Esophagus muscularis mucosa (tissue), 4 donors: ENCODE measurements around the gene AKT3. TPM values are rescaled to one million over a fixed set of nuclear protein-coding genes. Genes with fewer than 3 reads are reported as not detected.
A peak's percentile ranks its signal among the peaks of the same experiment; 100 is the strongest.

ENCODE experiments used
- DNase-seq: peaks from one replicate; pipeline ENCODE4 v3.0.0-alpha.2; 2017; ENCODE audit errors: extremely low spot score
- H3K27ac ChIP-seq, 4 donors: fragments of 200-600 bp; sonication (generic); replicated peaks in 1 of 4; 1 replicate in 3 of 4; 2 replicates in 1 of 4; pipeline ENCODE4 v1.5.1; 2016 to 2019; ENCODE audit warnings: mild to moderate bottlenecking in 1 of 4
- H3K27me3 ChIP-seq, 4 donors: fragments of 200-600 bp; sonication (generic); one replicate each; pipeline versions ENCODE4 v1.5.1 to v1.6.0; 2016 to 2019
- H3K36me3 ChIP-seq, 4 donors: fragments of 200-600 bp; sonication (generic); one replicate each; pipeline ENCODE4 v1.5.1; 2016 to 2019
- H3K4me1 ChIP-seq, 4 donors: fragments of 200-600 bp; sonication (generic); one replicate each; pipeline ENCODE4 v1.5.1; 2016 to 2019
- H3K4me3 ChIP-seq, 4 donors: fragments of 200-600 bp; sonication (generic); 1 replicate in 2 of 4; 2 replicates in 2 of 4; pipeline ENCODE4 v1.5.1; 2016 to 2019; ENCODE audit warnings: mild to moderate bottlenecking in 4 of 4, moderate library complexity in 1 of 4
- H3K9me3 ChIP-seq, 4 donors: fragments of 200-600 bp; sonication (generic); 1 replicate in 3 of 4; 2 replicates in 1 of 4; pipeline ENCODE4 v1.5.1; 2016 to 2019
- EP300 ChIP-seq: sonication (generic); formaldehyde crosslinking; IDR thresholded peaks from one replicate; pipeline ENCODE4 v1.6.1; 2017; ENCODE audit warnings: antibody characterized with exemption
- POLR2A ChIP-seq: fragments of 450-650 bp; IDR thresholded peaks from one replicate; pipeline ENCODE4 v1.6.1; 2017; ENCODE audit warnings: antibody characterized with exemption, moderate library complexity, mild to moderate bottlenecking, low read depth
- POLR2AphosphoS5 ChIP-seq, 2 donors: sonication (generic); formaldehyde crosslinking; IDR thresholded peaks; one replicate each; pipeline ENCODE4 v1.6.1; 2017; ENCODE audit warnings: antibody characterized with exemption in 2 of 2
- WGBS: methylation state at CpG from one replicate; pipeline ENCODE4 v1.1.5; 2018; 5-methylcytosine and 5-hydroxymethylcytosine counted together
- intact Hi-C: fragments of 100-400 bp; cut with DNase I; formaldehyde crosslinking; loops from one replicate; pipeline ENCODE4 v1.15.1; 2023
- total RNA-seq, 4 donors: library from RNA; depleted of rRNA; stranded (reverse); fragments of >200 nt; gene quantifications; one replicate each; pipeline versions ENCODE4 v1.1.0 to v1.2.1, GENCODE V29; 2016
- TF ChIP-seq, protein P1 (sequence below), 3 experiments: fragments of 200-600 bp in 2 of 3; fragments of 450-650 bp in 1 of 3; sonication (generic) in 2 of 3; IDR thresholded peaks; one replicate each; pipeline ENCODE4 v1.5.1; 2017 to 2019; ENCODE audit warnings: antibody characterized with exemption in 3 of 3, mild to moderate bottlenecking in 2 of 3, moderate library complexity in 1 of 3

AKT3 gene
- total RNA-seq, 4 donors from 2014 or later: 63.9 to 104 (median 74.2) TPM

DNA sequence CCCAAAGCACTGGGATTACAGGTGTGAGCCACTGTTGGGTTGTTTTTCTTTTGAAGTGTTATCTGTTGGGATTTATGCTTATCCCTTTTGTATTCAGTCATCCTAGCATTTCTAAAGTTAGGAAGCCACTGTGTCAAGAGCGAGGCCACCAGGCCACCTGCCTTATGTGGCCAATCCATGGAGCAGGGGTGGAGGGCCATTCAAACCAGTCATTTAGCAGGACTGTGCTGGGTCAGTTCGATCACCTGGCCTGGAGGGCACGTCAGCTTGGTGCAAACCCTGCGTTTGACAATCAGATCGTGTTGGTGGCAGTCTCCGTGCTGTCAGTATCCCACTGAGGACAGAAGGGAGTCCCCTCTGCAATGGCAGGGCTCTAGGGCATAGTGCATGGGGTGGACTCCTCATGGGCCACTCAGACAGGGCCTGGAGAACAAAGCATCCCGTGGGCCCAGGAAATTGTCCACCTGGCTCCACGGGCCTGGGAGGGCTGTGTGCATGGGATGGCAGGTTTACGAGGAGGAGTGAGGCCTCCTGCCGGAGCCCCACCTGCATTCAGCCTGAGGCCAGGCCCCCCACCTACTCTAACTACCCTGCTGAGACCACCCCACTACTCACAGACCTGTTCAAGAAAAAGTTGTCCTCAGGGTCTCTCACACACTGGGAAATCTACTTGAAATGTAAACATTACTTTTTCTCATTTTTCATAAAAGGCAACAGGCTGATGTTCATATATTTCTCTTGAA lies 351.9 kb downstream of the AKT3 start:
- Histone ChIP-seq H3K4me1 (peaks cover 15 to 38% (median 22%) of the 10 kb centered on the region in 4 donors), H3K9me3 (no peaks in the 10 kb centered on the region), H3K36me3 (peaks cover 0 to 23% (median 9%) of the 10 kb centered on the region in 4 donors), H3K27ac (no peak overlapping the region), H3K27me3 (no peaks in the 10 kb centered on the region), H3K4me3 (no peak overlapping the region)
- intact Hi-C loops: no loop called here
- DNase-seq: peak; percentile 68
- TF ChIP-seq EP300 (no peak), POLR2AphosphoS5 (IDR thresholded peaks at IDR 0.05) (no peak), POLR2A (no peak)
- TF ChIP-seq, protein P1, sequence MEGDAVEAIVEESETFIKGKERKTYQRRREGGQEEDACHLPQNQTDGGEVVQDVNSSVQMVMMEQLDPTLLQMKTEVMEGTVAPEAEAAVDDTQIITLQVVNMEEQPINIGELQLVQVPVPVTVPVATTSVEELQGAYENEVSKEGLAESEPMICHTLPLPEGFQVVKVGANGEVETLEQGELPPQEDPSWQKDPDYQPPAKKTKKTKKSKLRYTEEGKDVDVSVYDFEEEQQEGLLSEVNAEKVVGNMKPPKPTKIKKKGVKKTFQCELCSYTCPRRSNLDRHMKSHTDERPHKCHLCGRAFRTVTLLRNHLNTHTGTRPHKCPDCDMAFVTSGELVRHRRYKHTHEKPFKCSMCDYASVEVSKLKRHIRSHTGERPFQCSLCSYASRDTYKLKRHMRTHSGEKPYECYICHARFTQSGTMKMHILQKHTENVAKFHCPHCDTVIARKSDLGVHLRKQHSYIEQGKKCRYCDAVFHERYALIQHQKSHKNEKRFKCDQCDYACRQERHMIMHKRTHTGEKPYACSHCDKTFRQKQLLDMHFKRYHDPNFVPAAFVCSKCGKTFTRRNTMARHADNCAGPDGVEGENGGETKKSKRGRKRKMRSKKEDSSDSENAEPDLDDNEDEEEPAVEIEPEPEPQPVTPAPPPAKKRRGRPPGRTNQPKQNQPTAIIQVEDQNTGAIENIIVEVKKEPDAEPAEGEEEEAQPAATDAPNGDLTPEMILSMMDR (IDR thresholded peaks at IDR 0.05): no peak
- 83% methylated on average over 1 of the region's 10 CpGs for WGBS

DNA sequence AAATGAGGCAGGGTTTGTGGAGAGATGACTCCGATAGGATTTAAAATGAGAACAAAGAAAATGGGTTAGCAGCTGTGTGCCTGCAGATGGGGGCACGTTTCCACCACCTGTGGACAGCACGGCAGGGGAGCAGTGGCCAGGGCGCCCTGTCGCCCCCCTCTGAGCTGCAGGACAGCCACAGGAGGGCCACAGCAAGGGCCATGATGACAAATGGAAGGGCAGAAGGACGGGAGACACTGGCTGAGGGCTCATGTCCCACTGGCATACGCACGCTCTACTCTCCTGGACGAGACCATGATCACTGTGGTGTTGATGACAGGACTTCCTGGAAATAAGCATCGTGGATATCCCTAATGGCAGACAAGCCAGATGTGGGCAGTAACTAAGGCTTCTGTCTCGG lies 353.2 kb downstream of the AKT3 start:
- no peak for TF ChIP-seq POLR2AphosphoS5 (IDR thresholded peaks at IDR 0.05)
- TF ChIP-seq, protein P1 (IDR thresholded peaks at IDR 0.05): no peak
- WGBS: 93% methylated on average over 9 of the region's 11 CpGs
- Histone ChIP-seq H3K4me3 (no peak overlapping the region), H3K4me1 (peaks cover 15 to 43% (median 23%) of the 10 kb centered on the region in 4 donors), H3K9me3 (no peaks in the 10 kb centered on the region), H3K36me3 (peaks cover 0 to 12% (median 8%) of the 10 kb centered on the region in 4 donors), H3K27ac (peak overlapping the region; percentile 77 to 84 (median 80)), H3K27me3 (no peaks in the 10 kb centered on the region)
- intact Hi-C loops: no loop called here
- peak; percentile 72 for DNase-seq

DNA sequence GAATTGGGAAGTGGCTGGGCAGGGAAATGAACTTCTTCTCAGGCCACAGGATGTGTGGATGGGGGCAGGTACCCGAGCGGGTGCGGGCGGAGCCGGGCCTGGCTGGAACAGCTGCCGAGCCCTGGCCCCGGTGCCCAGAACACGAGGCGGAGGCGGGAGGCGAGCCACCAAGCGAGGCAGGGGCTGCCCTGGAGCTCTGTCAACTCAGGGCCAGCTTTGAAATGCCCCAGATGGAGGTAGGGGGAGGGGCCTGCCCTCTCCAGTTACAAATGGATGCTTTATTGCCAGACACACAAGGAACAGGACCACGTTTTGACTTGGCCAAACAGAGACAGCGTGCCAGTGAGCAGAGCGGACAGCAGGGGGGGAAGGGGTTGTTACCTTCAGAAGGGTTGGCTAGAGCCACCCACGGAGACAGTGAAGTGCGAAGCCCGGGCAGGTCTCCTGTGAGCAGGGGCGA lies 353.8 kb downstream of the AKT3 start:
- peak overlapping the region; percentile 77 to 84 (median 80) for H3K27ac ChIP-seq
- intact Hi-C loops: no loop called here
- DNase-seq: no peak

DNA sequence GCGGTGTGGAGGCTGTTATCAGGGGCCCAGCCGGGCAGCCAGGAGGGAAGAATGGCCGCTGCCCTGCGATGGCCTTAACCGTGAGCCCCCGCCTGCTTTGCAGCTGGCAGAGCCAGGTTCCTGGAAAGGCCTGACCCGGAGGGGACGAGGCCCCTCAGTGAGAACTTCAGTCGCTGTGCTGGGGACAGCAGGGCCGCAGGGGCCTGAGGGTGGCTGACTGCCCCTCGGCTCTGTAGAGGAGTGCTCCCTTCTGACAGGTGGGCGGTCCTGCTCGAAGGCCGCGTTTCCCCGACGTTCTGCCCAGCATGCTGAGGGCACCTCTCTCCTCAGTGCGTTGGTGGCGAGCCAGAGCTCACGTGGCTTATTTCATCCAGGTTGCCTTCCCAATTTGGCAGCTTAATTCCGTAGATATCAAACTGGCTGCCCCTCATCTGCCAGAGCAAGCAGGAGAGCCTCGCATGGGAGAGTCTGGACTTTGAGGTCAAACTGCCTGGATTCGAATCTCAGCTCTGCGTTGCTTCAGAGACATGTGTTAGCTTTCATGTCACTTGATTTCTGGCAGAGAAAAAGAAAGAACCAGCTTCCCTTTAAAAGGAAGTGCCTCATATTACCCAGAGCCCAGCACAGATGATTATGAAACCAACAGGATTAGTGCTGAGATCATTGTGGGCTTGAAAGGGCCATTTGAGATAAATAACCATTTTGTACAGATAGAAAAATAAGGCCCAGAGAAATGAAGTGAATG lies 354.4 kb downstream of the AKT3 start:
- Histone ChIP-seq H3K4me1 (peaks cover 15 to 48% (median 34%) of the 10 kb centered on the region in 4 donors), H3K9me3 (no peaks in the 10 kb centered on the region), H3K36me3 (peaks cover 0 to 11% (median 8%) of the 10 kb centered on the region in 4 donors), H3K27me3 (no peaks in the 10 kb centered on the region), H3K27ac (peak overlapping the region; percentile 77 to 84 (median 80)), H3K4me3 (peak overlapping the region; percentile 8 to 30 (median 28))
- no peak for DNase-seq
- intact Hi-C loops: no loop called here
- TF ChIP-seq EP300 (no peak), POLR2A (no peak), POLR2AphosphoS5 (IDR thresholded peaks at IDR 0.05) (no peak)
- TF ChIP-seq, protein P1 (IDR thresholded peaks at IDR 0.05): no peak
- WGBS: 57% methylated on average over 17 of the region's 24 CpGs

More for the DNA sequence above, 353.8 kb downstream of the AKT3 start:
- WGBS: 43% methylated on average over 18 of the region's 19 CpGs
- peaks cover 0 to 12% (median 8%) of the 10 kb centered on the region in 4 donors for H3K36me3 ChIP-seq
- TF ChIP-seq POLR2A: no peak
- peak in 1 of 2 donors; percentile 18 for TF ChIP-seq POLR2AphosphoS5 (IDR thresholded peaks at IDR 0.05)
- no peaks in the 10 kb centered on the region for H3K27me3 ChIP-seq
- H3K4me3 ChIP-seq: peak overlapping the region; percentile 8 to 30 (median 28)
- H3K9me3 ChIP-seq: no peaks in the 10 kb centered on the region
- peaks cover 15 to 48% (median 28%) of the 10 kb centered on the region in 4 donors for H3K4me1 ChIP-seq
